ENCODE results near the gene SACS. TPM values are rescaled to one million over a fixed set of nuclear protein-coding genes. Genes with fewer than 3 reads are reported as not detected.

The SACS gene
- polyA plus RNA-seq (2014; cell fraction: cytosol; rRNA removed): 20.2 and 21.1 TPM in 2 replicates
- polyA plus RNA-seq (2014; cell fraction: nucleus; rRNA removed): 61.9 and 76.8 TPM in 2 replicates

GRCh38 chr13:23433171-23434153 lies at the start of gene SACS:
Gene SACS (minus strand): TSS chr13:23433702. CDS start chr13:23411239, 22,463 bp downstream.
- DNase-seq (ENCODE audit: low spot score): peak; percentile 79

GRCh38 chr13:23480324-23480723 lies 46.8 kb upstream of the SACS start:
- no peak for DNase-seq (ENCODE audit: low spot score)

- DNase-seq (ENCODE audit: low spot score): no peak
Observed at GRCh38 chr13:23477101-23477500, 43.6 kb upstream of the SACS start.

- DNase-seq (ENCODE audit: low spot score): no peak
Observed at GRCh38 chr13:23473221-23473620, 39.7 kb upstream of the SACS start.

- no peak for DNase-seq (ENCODE audit: low spot score)
Observed at GRCh38 chr13:23472189-23472588, 38.7 kb upstream of the SACS start.

- DNase-seq (ENCODE audit: low spot score): no peak
Observed at GRCh38 chr13:23470790-23471614, 37.5 kb upstream of the SACS start.

GRCh38 chr13:23469951-23470421 lies 36.5 kb upstream of the SACS start:
- no peak for DNase-seq (ENCODE audit: low spot score)

- DNase-seq (ENCODE audit: low spot score): peak; percentile 80
Observed at GRCh38 chr13:23468811-23469210, 35.3 kb upstream of the SACS start.

- no peak for DNase-seq (ENCODE audit: low spot score)
Observed at GRCh38 chr13:23467932-23468278, 34.4 kb upstream of the SACS start.

- peak; percentile 95 for DNase-seq (ENCODE audit: low spot score)
Observed at GRCh38 chr13:23467048-23467931, 33.8 kb upstream of the SACS start.

GRCh38 chr13:23466144-23467002 lies 32.9 kb upstream of the SACS start:
- peak; percentile 82 for DNase-seq (ENCODE audit: low spot score)

- no peak for DNase-seq (ENCODE audit: low spot score)
Observed at GRCh38 chr13:23463661-23464060, 30.2 kb upstream of the SACS start.

- peak; percentile 39 for DNase-seq (ENCODE audit: low spot score)
Observed at GRCh38 chr13:23462815-23463559, 29.5 kb upstream of the SACS start.

- no peak for DNase-seq (ENCODE audit: low spot score)
Observed at GRCh38 chr13:23461544-23461943, 28.0 kb upstream of the SACS start.

- no peak for DNase-seq (ENCODE audit: low spot score)
Observed at GRCh38 chr13:23460921-23461320, 27.4 kb upstream of the SACS start.

- no peak for DNase-seq (ENCODE audit: low spot score)
Observed at GRCh38 chr13:23460309-23460708, 26.8 kb upstream of the SACS start.

- peak; percentile 87 for DNase-seq (ENCODE audit: low spot score)
Observed at GRCh38 chr13:23458989-23459388, 25.5 kb upstream of the SACS start.

GRCh38 chr13:23456437-23457210 lies 23.1 kb upstream of the SACS start:
- no peak for DNase-seq (ENCODE audit: low spot score)

Measured in SK-N-DZ (cell line).